COLO668 (cell line): ENCODE data around the gene DOC2B.
"Not testable (repeated sequence)": the region's sequence is repeated elsewhere in the genome, so short reads cannot be mapped to it uniquely, and the experiment has no call there.

Experiments
- DNase-seq: peaks from one replicate; lab custom pipeline; 2025; ENCODE audit not compliant: unreplicated experiment; lab: John Stamatoyannopoulos, UW

DOC2B gene

GRCh38 chr17:181245-182049 is at the start of gene DOC2B:
TSS of gene DOC2B (minus strand) at chr17:181650. CDS start at chr17:181479, 171 bp downstream.
- peak; percentile 41 for DNase-seq

- DNase-seq: no peak
Observed at GRCh38 chr17:230395-230770, 48.9 kb upstream of the DOC2B start.

- DNase-seq: no peak
Observed at GRCh38 chr17:229709-230394, 48.4 kb upstream of the DOC2B start.

GRCh38 chr17:228951-229708 is 47.7 kb upstream of the DOC2B start:
- no peak for DNase-seq

GRCh38 chr17:227946-228615 is 46.6 kb upstream of the DOC2B start:
- no peak for DNase-seq

GRCh38 chr17:227078-227945 is 45.9 kb upstream of the DOC2B start:
- no peak for DNase-seq

- no peak for DNase-seq
Observed at GRCh38 chr17:226108-227077, 44.9 kb upstream of the DOC2B start.

GRCh38 chr17:225551-225950 is 44.1 kb upstream of the DOC2B start:
- no peak for DNase-seq

- not testable (repeated sequence) for DNase-seq
Observed at GRCh38 chr17:224576-224975, 43.1 kb upstream of the DOC2B start.

GRCh38 chr17:223723-224471 is 42.4 kb upstream of the DOC2B start:
- DNase-seq: no peak

- no peak for DNase-seq
Observed at GRCh38 chr17:222172-222571, 40.7 kb upstream of the DOC2B start.

- no peak for DNase-seq
Observed at GRCh38 chr17:219696-220095, 38.2 kb upstream of the DOC2B start.

GRCh38 chr17:218432-219110 is 37.1 kb upstream of the DOC2B start:
- no peak for DNase-seq

- no peak for DNase-seq
Observed at GRCh38 chr17:216625-217024, 35.2 kb upstream of the DOC2B start.

GRCh38 chr17:215563-216478 is 34.4 kb upstream of the DOC2B start:
- not testable (repeated sequence) for DNase-seq

- no peak for DNase-seq
Observed at GRCh38 chr17:214881-215331, 33.5 kb upstream of the DOC2B start.
